Measurements from ENCODE around the gene LBH. TPM values are rescaled to one million over a fixed set of nuclear protein-coding genes. Genes with fewer than 3 reads are reported as not detected.
A peak's percentile ranks its signal among the peaks of the same experiment; 100 is the strongest.

LBH gene
- total RNA-seq, 4 donors from 2014 or later: 62.3 to 509 (median 348) TPM

DNA sequence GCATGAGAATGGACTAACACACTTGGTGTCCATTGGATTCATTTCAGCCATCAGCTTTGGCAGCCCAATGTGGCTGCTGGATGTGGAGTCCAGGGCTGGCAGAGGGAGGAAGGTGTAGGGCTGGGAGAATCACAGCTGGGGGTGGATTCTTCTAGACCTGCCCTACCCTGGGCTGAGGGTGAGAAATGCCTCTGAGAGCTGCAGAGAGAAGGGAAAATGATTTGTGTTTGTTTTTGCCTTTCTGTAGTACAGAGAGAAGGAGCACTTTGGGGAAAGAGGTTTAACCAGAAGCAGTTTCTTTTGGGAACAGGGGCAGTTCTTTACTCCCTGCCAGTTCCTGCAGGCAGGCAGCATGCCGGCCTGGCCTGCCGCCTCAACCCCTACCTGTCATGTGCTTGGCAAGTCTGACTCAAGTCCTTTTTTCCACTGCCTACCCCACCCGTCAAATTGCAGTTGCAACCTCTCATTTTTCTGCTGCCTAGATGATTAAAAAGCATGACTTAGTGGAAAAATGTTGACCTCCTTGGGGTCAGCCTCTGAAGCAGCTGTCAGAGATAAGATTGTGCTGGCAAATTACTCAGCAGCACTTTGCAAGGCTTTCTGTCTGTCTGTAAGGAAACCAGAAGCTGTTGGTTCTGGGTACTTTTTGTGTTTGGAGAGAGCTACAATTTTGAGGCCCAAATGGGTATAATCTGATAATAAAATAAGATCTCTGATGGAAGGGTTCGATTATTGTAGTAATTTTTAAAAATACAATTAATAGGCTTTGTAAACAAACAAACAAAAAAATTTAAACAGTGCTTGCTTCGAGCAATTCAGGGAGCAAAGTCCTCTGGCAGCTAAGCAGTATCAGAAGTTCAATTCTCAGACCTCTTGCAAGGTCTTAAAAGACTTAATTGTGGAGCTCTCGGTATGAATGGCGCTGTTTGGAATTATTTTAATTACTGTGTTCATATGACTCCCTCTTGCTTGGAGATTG lies 21.7 kb downstream of the LBH start:
- peak; percentile 73 for ATAC-seq
- Histone ChIP-seq H3K9me3 (no peaks in the 10 kb centered on the region), H3K4me3 (no peak overlapping the region), H3K27me3 (no peaks in the 10 kb centered on the region), H3K27ac (peak overlapping the region; percentile 36 to 76 (median 62)), H3K4me1 (peaks cover 6 to 84% (median 39%) of the 10 kb centered on the region in 3 donors), H3K36me3 (peaks cover 0 to 19% of the 10 kb centered on the region in 2 donors)
- TF ChIP-seq POLR2A (IDR thresholded peaks at IDR 0.05) (no peak), POLR2AphosphoS5 (IDR thresholded peaks at IDR 0.05) (peak; percentile 81)
- TF ChIP-seq, protein P1, sequence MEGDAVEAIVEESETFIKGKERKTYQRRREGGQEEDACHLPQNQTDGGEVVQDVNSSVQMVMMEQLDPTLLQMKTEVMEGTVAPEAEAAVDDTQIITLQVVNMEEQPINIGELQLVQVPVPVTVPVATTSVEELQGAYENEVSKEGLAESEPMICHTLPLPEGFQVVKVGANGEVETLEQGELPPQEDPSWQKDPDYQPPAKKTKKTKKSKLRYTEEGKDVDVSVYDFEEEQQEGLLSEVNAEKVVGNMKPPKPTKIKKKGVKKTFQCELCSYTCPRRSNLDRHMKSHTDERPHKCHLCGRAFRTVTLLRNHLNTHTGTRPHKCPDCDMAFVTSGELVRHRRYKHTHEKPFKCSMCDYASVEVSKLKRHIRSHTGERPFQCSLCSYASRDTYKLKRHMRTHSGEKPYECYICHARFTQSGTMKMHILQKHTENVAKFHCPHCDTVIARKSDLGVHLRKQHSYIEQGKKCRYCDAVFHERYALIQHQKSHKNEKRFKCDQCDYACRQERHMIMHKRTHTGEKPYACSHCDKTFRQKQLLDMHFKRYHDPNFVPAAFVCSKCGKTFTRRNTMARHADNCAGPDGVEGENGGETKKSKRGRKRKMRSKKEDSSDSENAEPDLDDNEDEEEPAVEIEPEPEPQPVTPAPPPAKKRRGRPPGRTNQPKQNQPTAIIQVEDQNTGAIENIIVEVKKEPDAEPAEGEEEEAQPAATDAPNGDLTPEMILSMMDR (IDR thresholded peaks at IDR 0.05): peak in 1 of 4 experiments; percentile 17
- 23 to 32% methylated on average over 5 to 7 of the region's 7 CpGs for WGBS, 2 donors (ENCODE audit: low coverage in 1 of 2)

- TF ChIP-seq EP300 (IDR thresholded peaks at IDR 0.05) (no peak), POLR2AphosphoS5 (IDR thresholded peaks at IDR 0.05) (no peak), POLR2A (IDR thresholded peaks at IDR 0.05) (no peak)
- TF ChIP-seq, protein P1 (IDR thresholded peaks at IDR 0.05): no peak
- Histone ChIP-seq H3K9me3 (no peaks in the 10 kb centered on the region), H3K4me3 (no peak overlapping the region), H3K27me3 (no peaks in the 10 kb centered on the region), H3K4me1 (peaks cover 6 to 73% (median 39%) of the 10 kb centered on the region in 3 donors), H3K36me3 (peaks cover 0 to 30% of the 10 kb centered on the region in 2 donors), H3K27ac (peak overlapping the region; percentile 25 to 76 (median 40))
- 77 to 83% methylated on average over 7 to 9 of the region's 9 CpGs for WGBS, 2 donors (ENCODE audit: low coverage in 1 of 2)
- no peak for ATAC-seq
Observed at GRCh38 chr2:30253873-30254684, 22.7 kb downstream of the LBH start.

GRCh38 chr2:30254685-30255001 lies 23.3 kb downstream of the LBH start:
- TF ChIP-seq, protein P1 (IDR thresholded peaks at IDR 0.05): no peak
- TF ChIP-seq POLR2AphosphoS5 (IDR thresholded peaks at IDR 0.05): no peak
- TF ChIP-seq POLR2A (IDR thresholded peaks at IDR 0.05): no peak
- TF ChIP-seq EP300 (IDR thresholded peaks at IDR 0.05): no peak
- ATAC-seq: no peak
- WGBS, 2 donors (ENCODE audit: low coverage in 1 of 2): no CpG with 5 or more reads among the region's 1 CpG

GRCh38 chr2:30255026-30255425 lies 23.7 kb downstream of the LBH start:
- Histone ChIP-seq H3K36me3 (peaks cover 0 to 40% of the 10 kb centered on the region in 2 donors), H3K9me3 (no peaks in the 10 kb centered on the region), H3K4me1 (peaks cover 6 to 64% (median 35%) of the 10 kb centered on the region in 3 donors), H3K4me3 (no peak overlapping the region), H3K27me3 (no peaks in the 10 kb centered on the region), H3K27ac (peak overlapping the region in 3 of 4 donors; percentile 18 to 76 (median 42))
- WGBS, 2 donors (ENCODE audit: low coverage in 1 of 2): 100% methylated on average over 1 of the region's 16 CpGs; no CpG with 5 or more reads in 1 of the 2 donors
- TF ChIP-seq, protein P1 (IDR thresholded peaks at IDR 0.05): no peak
- TF ChIP-seq EP300 (IDR thresholded peaks at IDR 0.05) (no peak), POLR2A (IDR thresholded peaks at IDR 0.05) (no peak), POLR2AphosphoS5 (IDR thresholded peaks at IDR 0.05) (no peak)
- no peak for ATAC-seq

More at GRCh38 chr2:30254685-30255001, 23.3 kb downstream of the LBH start:
- Histone ChIP-seq H3K4me1 (peaks cover 6 to 68% (median 35%) of the 10 kb centered on the region in 3 donors), H3K27me3 (no peaks in the 10 kb centered on the region), H3K9me3 (no peaks in the 10 kb centered on the region), H3K4me3 (no peak overlapping the region), H3K27ac (peak overlapping the region in 2 of 4 donors; percentile 42 to 76), H3K36me3 (peaks cover 0 to 36% of the 10 kb centered on the region in 2 donors)

Data from gastroesophageal sphincter (tissue), 4 donors.